ENCODE results near the gene INCENP. TPM values are rescaled to one million over a fixed set of nuclear protein-coding genes. Genes with fewer than 3 reads are reported as not detected.
A peak's percentile ranks its signal among the peaks of the same experiment; 100 is the strongest.

INCENP gene
- polyA plus RNA-seq, 1 donor (not counting 4 experiments of a cell fraction or from before 2014, with no cell fraction given): 12.7 TPM

DNA sequence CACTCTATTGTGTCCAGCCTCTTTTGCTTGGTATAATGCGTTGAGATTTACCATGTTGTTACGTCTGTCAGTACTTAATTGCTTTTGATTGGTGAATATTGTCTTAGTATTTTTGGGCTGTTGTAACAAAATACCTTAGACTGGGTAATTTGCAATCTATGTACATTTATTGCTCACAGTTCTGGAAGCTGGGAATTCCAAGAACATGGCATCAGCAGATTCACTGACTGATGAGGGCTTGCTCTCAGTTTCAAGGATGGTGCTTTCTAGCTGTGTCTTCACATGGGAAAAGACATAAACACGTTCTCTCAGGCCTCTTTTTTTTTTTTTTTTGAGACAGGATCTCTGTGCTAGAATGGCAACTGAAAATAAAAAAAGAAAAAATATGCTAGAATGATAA lies 46.7 kb upstream of the INCENP start:
- Histone ChIP-seq H3K27ac (ENCODE audit: control insufficient read depth, insufficient read depth, low read length) (no peak overlapping the region), H4K20me1 (ENCODE audit: control insufficient read depth, extremely low read depth, insufficient read depth, low read length) (no peaks in the 10 kb centered on the region), H3K9me1 (ENCODE audit: control insufficient read depth, extremely low read depth, insufficient read depth, low read length) (no peaks in the 10 kb centered on the region), H3K4me1 (ENCODE audit: control insufficient read depth, extremely low read depth, insufficient read depth, low read length) (no peaks in the 10 kb centered on the region), H3K4me3 (ENCODE audit: control insufficient read depth in 2 of 3, extremely low read depth in 1 of 3, insufficient read depth in 2 of 3, low read depth in 1 of 3, low read length in 3 of 3) (no peak overlapping the region), H2AFZ (ENCODE audit: control insufficient read depth, low read length) (no peak overlapping the region), H3K4me2 (ENCODE audit: control insufficient read depth, extremely low read depth, insufficient read depth, low read depth, low read length) (no peak overlapping the region), H3K79me2 (ENCODE audit: control insufficient read depth, insufficient read depth, low read length) (no peaks in the 10 kb centered on the region), H3K36me3 (ENCODE audit: control insufficient read depth in 2 of 2, extremely low read depth in 1 of 2, insufficient read depth in 2 of 2, low read length in 2 of 2) (no peaks in the 10 kb centered on the region), H3K27me3 (ENCODE audit: control insufficient read depth, extremely low read depth, insufficient read depth, low read length) (no peaks in the 10 kb centered on the region), H3K9me3 (ENCODE audit: control insufficient read depth, low read depth, low read length) (no peaks in the 10 kb centered on the region), H3K9ac (ENCODE audit: control insufficient read depth, extremely low read depth, insufficient read depth, low read length) (no peak overlapping the region)
- dilution Hi-C loops (cut with MboI; ENCODE audit: extremely low pct_ligation_motif_present, low sequenced_read_pairs): loop anchor here (25.0 kb wide), 1 partner anchor 165 kb away; the partner anchor contains the start of gene RAB3IL1
- TF ChIP-seq, protein P1, sequence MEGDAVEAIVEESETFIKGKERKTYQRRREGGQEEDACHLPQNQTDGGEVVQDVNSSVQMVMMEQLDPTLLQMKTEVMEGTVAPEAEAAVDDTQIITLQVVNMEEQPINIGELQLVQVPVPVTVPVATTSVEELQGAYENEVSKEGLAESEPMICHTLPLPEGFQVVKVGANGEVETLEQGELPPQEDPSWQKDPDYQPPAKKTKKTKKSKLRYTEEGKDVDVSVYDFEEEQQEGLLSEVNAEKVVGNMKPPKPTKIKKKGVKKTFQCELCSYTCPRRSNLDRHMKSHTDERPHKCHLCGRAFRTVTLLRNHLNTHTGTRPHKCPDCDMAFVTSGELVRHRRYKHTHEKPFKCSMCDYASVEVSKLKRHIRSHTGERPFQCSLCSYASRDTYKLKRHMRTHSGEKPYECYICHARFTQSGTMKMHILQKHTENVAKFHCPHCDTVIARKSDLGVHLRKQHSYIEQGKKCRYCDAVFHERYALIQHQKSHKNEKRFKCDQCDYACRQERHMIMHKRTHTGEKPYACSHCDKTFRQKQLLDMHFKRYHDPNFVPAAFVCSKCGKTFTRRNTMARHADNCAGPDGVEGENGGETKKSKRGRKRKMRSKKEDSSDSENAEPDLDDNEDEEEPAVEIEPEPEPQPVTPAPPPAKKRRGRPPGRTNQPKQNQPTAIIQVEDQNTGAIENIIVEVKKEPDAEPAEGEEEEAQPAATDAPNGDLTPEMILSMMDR (optimal IDR thresholded peaks at IDR 0.05 in 1 of 3, IDR thresholded peaks at IDR 0.05 in 1 of 3, conservative IDR thresholded peaks at IDR 0.05 in 1 of 3; ENCODE audit: extremely low read depth in 1 of 3, insufficient read depth in 2 of 3, low read length in 3 of 3): no peak
- no peak for TF ChIP-seq EZH2 (IDR thresholded peaks at IDR 0.05; ENCODE audit: low read length)
- DNase-seq (ENCODE audit: low read depth, low spot score): no peak
- FAIRE-seq: no peak

- Histone ChIP-seq H3K27ac (ENCODE audit: control insufficient read depth, insufficient read depth, low read length) (no peak overlapping the region), H3K9ac (ENCODE audit: control insufficient read depth, extremely low read depth, insufficient read depth, low read length) (no peak overlapping the region), H3K27me3 (ENCODE audit: control insufficient read depth, extremely low read depth, insufficient read depth, low read length) (no peaks in the 10 kb centered on the region), H4K20me1 (ENCODE audit: control insufficient read depth, extremely low read depth, insufficient read depth, low read length) (no peaks in the 10 kb centered on the region), H2AFZ (ENCODE audit: control insufficient read depth, low read length) (no peak overlapping the region), H3K4me1 (ENCODE audit: control insufficient read depth, extremely low read depth, insufficient read depth, low read length) (no peaks in the 10 kb centered on the region), H3K36me3 (ENCODE audit: control insufficient read depth in 2 of 2, extremely low read depth in 1 of 2, insufficient read depth in 2 of 2, low read length in 2 of 2) (no peaks in the 10 kb centered on the region), H3K9me1 (ENCODE audit: control insufficient read depth, extremely low read depth, insufficient read depth, low read length) (no peaks in the 10 kb centered on the region), H3K4me3 (ENCODE audit: control insufficient read depth in 2 of 3, extremely low read depth in 1 of 3, insufficient read depth in 2 of 3, low read depth in 1 of 3, low read length in 3 of 3) (no peak overlapping the region), H3K9me3 (ENCODE audit: control insufficient read depth, low read depth, low read length) (no peaks in the 10 kb centered on the region), H3K79me2 (ENCODE audit: control insufficient read depth, insufficient read depth, low read length) (no peaks in the 10 kb centered on the region), H3K4me2 (ENCODE audit: control insufficient read depth, extremely low read depth, insufficient read depth, low read depth, low read length) (no peak overlapping the region)
- dilution Hi-C loops (cut with MboI; ENCODE audit: extremely low pct_ligation_motif_present, low sequenced_read_pairs): loop anchor here (25.0 kb wide), 1 partner anchor 169 kb away; the partner anchor contains the start of gene RAB3IL1
- TF ChIP-seq, protein P1 (optimal IDR thresholded peaks at IDR 0.05 in 1 of 3, IDR thresholded peaks at IDR 0.05 in 1 of 3, conservative IDR thresholded peaks at IDR 0.05 in 1 of 3; ENCODE audit: extremely low read depth in 1 of 3, insufficient read depth in 2 of 3, low read length in 3 of 3): peak; percentile 79 to 96 (median 94)
- no peak for TF ChIP-seq EZH2 (IDR thresholded peaks at IDR 0.05; ENCODE audit: low read length)
- DNase-seq (ENCODE audit: low read depth, low spot score): peak; percentile 15
- peak; percentile 23 for FAIRE-seq
Observed at GRCh38 chr11:62081378-62082291, 42.2 kb upstream of the INCENP start.

Data from keratinocyte (primary cell).